ENCODE results near the gene MINK1.
A peak's percentile ranks its signal among the peaks of the same experiment; 100 is the strongest.

MINK1 gene

GRCh38 chr17:4880857-4881256 lies 47.7 kb downstream of the MINK1 start:
- DNase-seq = no peak

DNA sequence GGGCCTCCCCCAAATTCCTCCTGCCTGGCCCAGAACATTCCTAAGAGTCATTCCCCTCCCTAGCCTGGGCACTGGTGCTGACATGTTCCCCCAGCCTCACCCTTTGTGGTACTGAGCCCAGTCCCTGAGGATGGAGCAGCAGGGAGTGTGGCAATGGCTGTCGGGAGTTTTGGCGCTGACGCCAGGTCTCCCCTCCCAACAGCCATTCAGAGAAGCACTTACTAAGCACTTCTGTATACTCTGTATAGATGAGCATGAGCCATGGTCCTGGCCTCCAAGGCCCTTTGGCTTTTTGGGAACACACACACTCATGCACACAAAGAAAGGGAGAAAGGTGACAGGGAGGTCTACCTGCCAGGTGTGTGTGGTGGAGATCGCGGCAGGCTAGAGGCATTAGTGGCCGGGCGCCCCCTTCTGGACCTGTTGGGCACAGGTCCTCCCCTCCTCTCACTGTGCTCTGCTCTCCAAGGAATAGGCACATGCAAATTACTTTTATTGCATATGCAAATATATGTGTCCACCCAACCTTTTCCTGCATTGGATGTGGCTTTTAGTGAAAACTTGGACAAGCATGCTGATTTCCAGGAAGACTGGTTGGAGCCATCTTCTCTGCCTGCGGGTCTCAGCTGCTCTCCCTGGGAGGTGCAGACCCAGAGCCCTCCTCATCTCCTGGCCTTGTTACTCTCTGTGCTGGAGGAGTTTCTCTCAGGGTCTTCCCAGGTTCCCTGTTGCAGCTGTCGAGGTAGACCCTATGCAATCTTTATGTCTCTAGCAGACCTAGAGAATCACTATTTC lies 48.8 kb downstream of the MINK1 start:
- DNase-seq = peak; percentile 8

GRCh38 chr17:4884489-4884888 lies 51.3 kb downstream of the MINK1 start:
- DNase-seq = no peak

GRCh38 chr17:4886830-4887229 lies 53.7 kb downstream of the MINK1 start:
- no peak for DNase-seq

DNA sequence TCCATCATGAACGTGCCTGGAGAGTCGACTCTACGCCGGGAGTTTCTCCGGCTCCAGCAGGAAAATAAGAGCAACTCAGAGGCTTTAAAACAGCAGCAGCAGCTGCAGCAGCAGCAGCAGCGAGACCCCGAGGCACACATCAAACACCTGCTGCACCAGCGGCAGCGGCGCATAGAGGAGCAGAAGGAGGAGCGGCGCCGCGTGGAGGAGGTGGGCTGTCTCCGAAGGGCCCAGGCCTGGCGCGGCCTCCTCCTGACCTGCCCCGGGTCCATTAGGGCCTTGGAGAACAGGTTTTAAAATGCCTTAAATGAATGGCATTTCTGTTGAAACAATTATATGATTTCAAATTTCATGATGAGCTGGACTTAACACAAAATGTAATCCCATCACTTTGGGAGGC lies 54.4 kb downstream of the MINK1 start:
- DNase-seq = no peak

DNA sequence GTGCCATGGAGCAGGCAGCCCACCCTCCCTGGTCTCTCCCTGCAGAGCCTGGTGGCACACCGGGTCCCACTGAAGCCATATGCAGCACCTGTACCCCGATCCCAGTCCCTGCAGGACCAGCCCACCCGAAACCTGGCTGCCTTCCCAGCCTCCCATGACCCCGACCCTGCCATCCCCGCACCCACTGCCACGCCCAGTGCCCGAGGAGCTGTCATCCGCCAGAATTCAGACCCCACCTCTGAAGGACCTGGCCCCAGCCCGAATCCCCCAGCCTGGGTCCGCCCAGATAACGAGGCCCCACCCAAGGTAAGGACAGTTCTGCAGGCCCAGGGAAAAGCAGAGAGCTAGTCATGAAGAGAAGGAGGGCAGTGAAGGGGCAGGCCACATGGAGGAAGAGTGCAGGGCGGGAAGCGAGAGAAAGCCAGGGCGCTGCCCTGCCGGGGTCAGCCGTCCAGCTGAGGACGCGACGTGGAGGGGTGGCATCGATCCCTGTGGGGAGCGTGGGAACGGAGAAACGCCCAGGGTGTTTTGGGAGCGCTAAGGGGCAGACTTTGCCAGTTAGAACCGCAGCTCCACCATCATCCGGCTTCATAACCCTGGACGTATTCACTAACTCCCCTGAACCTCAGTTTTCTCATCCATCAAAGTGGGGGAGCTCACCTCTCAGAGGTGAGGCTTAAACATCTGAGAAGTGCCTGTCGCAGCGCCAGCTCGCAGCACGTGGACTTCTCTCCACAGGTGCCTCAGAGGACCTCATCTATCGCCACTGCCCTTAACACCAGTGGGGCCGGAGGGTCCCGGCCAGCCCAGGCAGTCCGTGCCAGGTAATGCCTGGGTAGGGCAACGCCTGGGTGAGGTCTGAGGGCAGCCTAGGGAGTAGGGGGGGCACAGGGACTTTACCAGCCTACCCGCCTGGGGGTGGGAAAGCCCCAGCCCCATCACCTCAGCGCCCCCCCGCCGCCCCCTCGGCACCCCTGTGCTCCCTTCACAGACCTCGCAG lies 58.6 kb downstream of the MINK1 start:
- DNase-seq = no peak

- DNase-seq = no peak
These were observed 59.5 kb downstream of the MINK1 start for GRCh38 chr17:4892499-4893221.

GRCh38 chr17:4893272-4893671 lies 60.1 kb downstream of the MINK1 start:
- no peak for DNase-seq

GRCh38 chr17:4893721-4894560 lies 60.8 kb downstream of the MINK1 start:
- DNase-seq = no peak

GRCh38 chr17:4895121-4895520 lies 62.0 kb downstream of the MINK1 start:
- DNase-seq = no peak

DNA sequence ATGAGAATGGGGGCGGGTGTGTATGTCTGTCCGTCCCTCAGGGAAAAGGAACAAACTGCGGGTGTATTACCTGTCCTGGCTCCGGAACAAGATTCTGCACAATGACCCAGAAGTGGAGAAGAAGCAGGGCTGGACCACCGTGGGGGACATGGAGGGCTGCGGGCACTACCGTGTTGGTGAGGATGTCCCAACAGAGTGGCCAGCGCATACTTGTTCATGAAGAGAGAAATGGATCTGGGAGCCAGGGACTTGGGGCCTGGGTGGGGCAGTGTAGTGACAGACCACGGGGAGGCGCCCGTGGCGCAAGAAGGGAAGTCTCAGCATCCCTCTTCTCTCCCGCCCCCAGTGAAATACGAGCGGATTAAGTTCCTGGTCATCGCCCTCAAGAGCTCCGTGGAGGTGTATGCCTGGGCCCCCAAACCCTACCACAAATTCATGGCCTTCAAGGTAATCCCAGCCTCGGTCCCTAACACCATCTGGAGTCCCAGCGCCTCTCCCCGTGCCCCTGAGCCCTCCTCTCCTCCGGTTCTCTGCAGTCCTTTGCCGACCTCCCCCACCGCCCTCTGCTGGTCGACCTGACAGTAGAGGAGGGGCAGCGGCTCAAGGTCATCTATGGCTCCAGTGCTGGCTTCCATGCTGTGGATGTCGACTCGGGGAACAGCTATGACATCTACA lies 62.7 kb downstream of the MINK1 start:
- DNase-seq = no peak

DNA sequence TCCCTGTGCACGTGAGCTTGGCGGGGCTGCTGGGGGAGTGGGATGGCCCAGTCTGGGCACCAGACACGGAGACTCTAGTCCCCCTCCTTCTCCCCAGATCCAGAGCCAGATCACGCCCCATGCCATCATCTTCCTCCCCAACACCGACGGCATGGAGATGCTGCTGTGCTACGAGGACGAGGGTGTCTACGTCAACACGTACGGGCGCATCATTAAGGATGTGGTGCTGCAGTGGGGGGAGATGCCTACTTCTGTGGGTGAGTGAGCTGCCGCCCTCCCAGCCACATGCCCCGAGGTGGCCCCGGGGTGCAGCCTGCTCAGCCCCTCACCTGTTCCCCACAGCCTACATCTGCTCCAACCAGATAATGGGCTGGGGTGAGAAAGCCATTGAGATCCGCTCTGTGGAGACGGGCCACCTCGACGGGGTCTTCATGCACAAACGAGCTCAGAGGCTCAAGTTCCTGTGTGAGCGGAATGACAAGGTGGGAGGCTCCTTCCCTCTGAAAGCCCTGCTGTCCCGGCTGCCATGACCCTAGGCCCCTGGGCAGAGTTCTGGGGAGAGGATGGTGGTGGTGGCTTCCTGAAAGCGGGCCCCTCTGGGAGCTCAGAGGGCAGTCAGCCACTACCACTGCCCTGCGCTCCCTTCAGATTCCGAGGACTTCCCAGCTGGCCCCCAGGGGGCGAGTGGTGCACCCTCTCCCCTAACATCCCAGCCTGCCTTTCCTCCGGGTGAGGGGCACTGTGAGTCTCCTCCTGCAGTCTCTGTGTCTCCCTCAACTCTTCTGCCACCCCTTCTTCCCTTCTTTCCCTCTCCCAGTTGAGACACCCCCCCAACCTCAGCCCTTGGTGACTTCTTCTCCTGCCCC lies 63.4 kb downstream of the MINK1 start:
- no peak for DNase-seq

DNA sequence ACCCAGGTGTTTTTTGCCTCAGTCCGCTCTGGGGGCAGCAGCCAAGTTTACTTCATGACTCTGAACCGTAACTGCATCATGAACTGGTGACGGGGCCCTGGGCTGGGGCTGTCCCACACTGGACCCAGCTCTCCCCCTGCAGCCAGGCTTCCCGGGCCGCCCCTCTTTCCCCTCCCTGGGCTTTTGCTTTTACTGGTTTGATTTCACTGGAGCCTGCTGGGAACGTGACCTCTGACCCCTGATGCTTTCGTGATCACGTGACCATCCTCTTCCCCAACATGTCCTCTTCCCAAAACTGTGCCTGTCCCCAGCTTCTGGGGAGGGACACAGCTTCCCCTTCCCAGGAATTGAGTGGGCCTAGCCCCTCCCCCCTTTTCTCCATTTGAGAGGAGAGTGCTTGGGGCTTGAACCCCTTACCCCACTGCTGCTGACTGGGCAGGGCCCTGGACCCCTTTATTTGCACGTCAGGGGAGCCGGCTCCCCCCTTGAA lies 64.1 kb downstream of the MINK1 start:
- DNase-seq = no peak

- DNase-seq = no peak
These were observed 64.6 kb downstream of the MINK1 start for GRCh38 chr17:4897785-4898184.

GRCh38 chr17:4898351-4898750 lies 65.2 kb downstream of the MINK1 start:
- no peak for DNase-seq

DNA sequence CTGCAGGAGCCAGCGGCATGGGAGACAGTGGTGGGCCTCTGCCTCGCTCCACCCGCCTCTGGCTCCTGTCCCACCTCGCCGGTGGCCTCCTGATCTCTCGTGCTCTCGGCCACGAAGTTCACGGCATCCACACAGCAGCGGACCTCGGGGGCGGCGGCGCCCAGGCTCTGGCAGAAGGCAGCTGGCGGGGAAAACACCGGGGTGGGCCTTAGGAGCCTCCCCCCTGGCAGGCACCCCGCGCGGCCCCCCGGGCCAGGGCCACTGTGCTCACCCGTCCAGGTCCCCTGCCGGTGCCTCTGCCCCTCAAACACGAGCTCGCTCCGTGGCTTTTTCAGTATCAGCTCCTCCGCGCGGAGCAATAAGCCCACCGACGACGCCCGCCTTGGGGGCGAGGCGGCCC lies 65.8 kb downstream of the MINK1 start:
- no peak for DNase-seq

GRCh38 chr17:4899341-4900230 lies 66.4 kb downstream of the MINK1 start, which contains the start of gene C17orf107:
C17orf107 (plus strand) TSS chr17:4899536; CDS start chr17:4899763, 227 bp downstream.
- no peak for DNase-seq

GRCh38 chr17:4900231-4901107 lies 67.3 kb downstream of the MINK1 start:
- no peak for DNase-seq
